Activated CD8-positive, alpha-beta memory T cell treated with anti-CD3 and anti-CD28 coated beads, Interleukin-2, amount 10 ng/mL, durations not matched to agents 7 days and 5 days (primary cell): ENCODE results near the gene PEX1. TPM values are rescaled to one million over a fixed set of nuclear protein-coding genes. Genes with fewer than 3 reads are reported as not detected.
"Not testable (repeated sequence)": the region's sequence is repeated elsewhere in the genome, so short reads cannot be mapped to it uniquely, and the experiment has no call there.

Experiments used
- ATAC-seq: fragments of 150-1000 bp; cut with Tn5 transposase; one replicate; pipeline ENCODE4 v1.10.0; 2021; ENCODE audit warnings: moderate library complexity
- CTCF ChIA-PET: fragments of 350-600 bp; sonication (Branson Sonifier 250); formaldehyde crosslinking; loops from one replicate; lab custom pipeline; 2021; ENCODE audit warnings: antibody characterized with exemption; lab: Charles Lee
- DNase-seq: peaks from one replicate; pipeline ENCODE4 v3.0.0-alpha.2; 2020
- H3K27ac Mint-ChIP-seq: one replicate; pipeline ENCODE4 v1.8.0; 2021; ENCODE audit warnings: mild to moderate bottlenecking, mixed read lengths
- H3K27me3 Mint-ChIP-seq: one replicate; pipeline ENCODE4 v1.8.0; 2021; ENCODE audit warnings: mixed read lengths
- H3K36me3 Mint-ChIP-seq: one replicate; pipeline ENCODE4 v1.8.0; 2021; ENCODE audit warnings: mild to moderate bottlenecking, mixed read lengths
- H3K4me1 Mint-ChIP-seq: one replicate; pipeline ENCODE4 v1.8.0; 2021; ENCODE audit warnings: mixed read lengths
- H3K4me3 Mint-ChIP-seq: one replicate; pipeline ENCODE4 v1.8.0; 2021; ENCODE audit warnings: mild to moderate bottlenecking, moderate library complexity, mixed read lengths
- H3K9me3 Mint-ChIP-seq: one replicate; pipeline ENCODE4 v1.8.0; 2022; ENCODE audit warnings: low read depth, mixed read lengths
- total RNA-seq, 2 experiments: library from RNA; stranded (reverse); gene quantifications; one replicate each; pipeline ENCODE4 v1.2.3, GENCODE V29; 2021

The PEX1 gene
- total RNA-seq, 2 experiments from 2014 or later, result 16.8 to 18.4 TPM

DNA sequence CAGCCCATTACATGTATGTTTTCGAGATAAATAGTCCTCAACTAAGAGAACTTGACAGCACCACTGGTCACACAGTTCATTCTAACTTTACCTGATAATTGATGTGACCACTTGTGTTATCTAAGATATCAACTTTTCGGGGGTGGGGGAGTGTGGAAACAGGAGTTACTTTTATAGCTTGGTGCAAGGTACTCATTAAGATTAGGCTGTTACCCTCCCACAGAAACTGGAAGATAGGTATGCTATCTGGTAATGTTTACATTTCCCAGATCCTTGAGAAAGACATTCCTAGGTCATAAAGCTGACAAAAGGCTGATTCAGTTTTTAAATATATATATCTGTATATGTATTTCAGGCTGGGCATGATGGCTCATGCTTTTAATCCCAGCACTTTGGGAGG lies 61.6 kb downstream of the PEX1 start:
- Mint-ChIP-seq H3K4me1 (peaks cover under 1% of the 10 kb centered on the region), H3K27ac (no peak overlapping the region), H3K9me3 (peaks cover 6% of the 10 kb centered on the region), H3K27me3 (no peaks in the 10 kb centered on the region), H3K36me3 (no peaks in the 10 kb centered on the region), H3K4me3 (no peak overlapping the region)
- ATAC-seq (no peak), DNase-seq (no peak)
- CTCF ChIA-PET, result interaction anchor here (1.3 kb wide), 1 partner anchor 18 kb away, joined by 4 read pairs; no protein-coding TSS in a partner anchor

DNA sequence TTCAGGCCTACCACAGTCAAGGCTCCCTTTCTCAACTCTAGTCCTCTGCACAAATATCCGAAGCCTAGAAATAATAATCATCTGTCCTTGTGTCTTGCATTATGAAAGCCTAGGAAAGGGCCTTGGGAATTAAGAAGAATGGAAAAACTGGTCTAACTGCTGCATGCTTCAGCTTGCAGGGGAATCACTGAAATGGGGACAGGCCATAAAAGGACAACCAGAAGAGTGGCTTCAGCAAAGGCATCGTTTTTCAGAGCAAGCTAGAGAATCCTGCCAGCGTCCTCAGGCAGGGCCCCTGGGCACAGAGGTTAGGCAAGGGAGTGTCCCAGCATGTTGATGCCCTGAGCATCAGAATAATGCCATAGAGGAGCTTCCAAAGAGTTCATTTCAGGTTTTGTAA lies 63.8 kb downstream of the PEX1 start:
- no peak overlapping the region for H3K27ac Mint-ChIP-seq
- CTCF ChIA-PET, result interaction anchor here (1.5 kb wide), 1 partner anchor 17 kb away, joined by 5 read pairs; the partner anchor contains the start of gene GATAD1
- H3K27me3 Mint-ChIP-seq, result no peaks in the 10 kb centered on the region
- ATAC-seq (no peak), DNase-seq (no peak)
- H3K9me3 Mint-ChIP-seq, result peaks cover 5% of the 10 kb centered on the region
- peaks cover 2% of the 10 kb centered on the region for H3K4me1 Mint-ChIP-seq
- H3K36me3 Mint-ChIP-seq, result no peaks in the 10 kb centered on the region
- H3K4me3 Mint-ChIP-seq, result no peak overlapping the region

DNA sequence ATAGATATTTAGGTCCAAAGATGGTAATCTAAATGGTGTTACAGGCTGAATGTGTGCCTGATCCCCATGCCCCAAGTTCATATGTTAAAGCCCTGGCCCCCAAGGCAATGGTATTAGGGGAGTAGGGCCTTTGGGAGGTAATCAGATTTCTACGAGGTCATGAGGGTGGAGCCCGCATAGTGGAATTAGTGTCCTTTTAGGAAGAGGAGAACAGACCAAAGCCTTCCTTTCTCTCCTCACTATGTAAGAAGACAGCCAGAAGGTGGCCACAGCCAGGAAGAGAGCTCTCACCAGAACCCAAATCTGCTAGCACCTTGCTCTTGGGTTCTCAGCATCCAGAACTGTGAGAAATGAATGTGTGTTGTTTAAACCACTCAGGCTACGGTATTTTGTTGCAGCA lies 65.8 kb downstream of the PEX1 start:
- Mint-ChIP-seq H3K9me3 (no peaks in the 10 kb centered on the region), H3K4me3 (no peak overlapping the region), H3K4me1 (peaks cover 2% of the 10 kb centered on the region), H3K27ac (no peak overlapping the region), H3K27me3 (no peaks in the 10 kb centered on the region), H3K36me3 (no peaks in the 10 kb centered on the region)
- CTCF ChIA-PET, result interaction anchor here (2.8 kb wide), 1 partner anchor 15 kb away, joined by 31 read pairs; the partner anchor contains the start of gene GATAD1
- no peak for ATAC-seq
- no peak for DNase-seq

DNA sequence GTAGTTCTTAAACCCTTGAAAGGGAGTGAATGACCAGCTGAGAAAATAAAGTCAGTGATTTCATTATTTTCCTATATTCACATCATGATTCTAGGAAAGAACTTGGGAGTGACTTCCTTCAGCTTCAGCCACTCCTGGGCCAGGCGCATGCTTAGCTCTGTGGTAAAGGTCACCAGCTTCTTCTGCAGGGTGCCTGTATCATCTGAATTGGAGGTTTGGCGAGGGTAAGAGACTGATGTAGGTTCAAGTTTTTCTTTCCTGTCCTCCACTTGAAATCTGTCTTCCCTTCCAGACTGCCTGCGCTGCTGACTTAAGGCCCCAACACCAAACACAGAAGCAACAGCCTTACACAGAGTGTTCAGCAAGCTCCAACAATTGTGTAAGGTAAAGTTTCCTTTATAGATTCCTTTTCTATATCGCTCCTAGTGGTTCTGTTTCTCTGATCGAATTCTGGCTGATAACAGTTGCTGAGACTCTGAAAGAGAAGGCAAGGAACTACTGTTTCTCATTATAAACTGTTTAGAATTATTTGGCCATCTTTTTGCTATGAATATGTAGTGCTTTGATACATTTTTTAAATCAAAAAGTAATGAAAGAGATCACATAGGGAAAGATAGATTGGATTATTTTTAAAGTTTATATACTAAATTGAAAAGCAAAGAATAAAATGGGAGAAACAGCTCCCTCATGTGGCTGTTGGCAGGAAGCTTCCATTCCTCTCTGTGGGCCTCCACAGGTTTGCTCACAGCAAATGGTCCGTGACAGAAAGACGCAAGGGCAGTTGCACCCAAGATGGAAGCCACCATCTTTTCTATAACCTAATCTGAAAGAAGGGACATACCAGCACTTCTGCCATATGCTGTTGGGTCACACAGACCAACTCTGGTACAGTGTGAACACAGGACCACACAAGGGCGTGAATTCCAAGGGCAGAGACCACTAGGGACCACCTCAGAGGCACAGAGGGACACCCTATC lies 67.0 kb downstream of the PEX1 start:
- Mint-ChIP-seq H3K4me3 (no peak overlapping the region), H3K36me3 (peaks cover 5% of the 10 kb centered on the region)

DNA sequence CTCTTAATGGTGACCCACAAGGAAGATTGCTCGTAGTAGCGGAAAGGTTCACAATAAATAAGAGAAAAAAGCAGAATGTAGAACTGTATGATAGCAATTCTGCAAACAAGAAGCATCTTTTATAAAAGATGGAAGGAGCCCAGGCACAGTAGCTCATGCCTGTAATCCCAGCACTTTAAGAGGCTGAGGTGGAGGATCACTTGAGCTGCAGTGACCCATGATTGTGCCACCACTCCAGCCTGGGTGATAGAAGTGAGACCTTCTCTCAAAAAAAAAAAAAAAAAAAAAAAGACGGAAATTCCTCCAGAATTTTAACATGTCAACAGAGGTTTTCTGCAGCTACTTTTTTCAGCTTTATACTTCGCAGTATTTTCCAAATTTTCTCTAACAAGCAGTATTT lies 67.8 kb downstream of the PEX1 start:
- Mint-ChIP-seq H3K36me3 (peaks cover 11% of the 10 kb centered on the region), H3K4me1 (peaks cover 2% of the 10 kb centered on the region), H3K27ac (no peak overlapping the region), H3K27me3 (no peaks in the 10 kb centered on the region), H3K4me3 (no peak overlapping the region), H3K9me3 (no peaks in the 10 kb centered on the region)
- DNase-seq (no peak), ATAC-seq (no peak)
- CTCF ChIA-PET, result interaction anchor here (1.2 to 2.8 kb wide), 7 partner anchors 10 to 580 kb away, joined by 3 to 31 read pairs (median 5); partner anchors contain the start of genes ERVW-1, GATAD1 and MTERF1

More for the DNA sequence above, 67.0 kb downstream of the PEX1 start:
- Mint-ChIP-seq H3K27ac (no peak overlapping the region), H3K4me1 (peaks cover 2% of the 10 kb centered on the region), H3K9me3 (no peaks in the 10 kb centered on the region), H3K27me3 (no peaks in the 10 kb centered on the region)
- CTCF ChIA-PET, result interaction anchor here (0.6 to 2.8 kb wide), 13 partner anchors 11 to 632 kb away, joined by 3 to 31 read pairs (median 4); partner anchors contain the start of genes ERVW-1, GATAD1, MTERF1 and PEX1
- peak; percentile 75 for ATAC-seq
- DNase-seq, result peak; percentile 47

DNA sequence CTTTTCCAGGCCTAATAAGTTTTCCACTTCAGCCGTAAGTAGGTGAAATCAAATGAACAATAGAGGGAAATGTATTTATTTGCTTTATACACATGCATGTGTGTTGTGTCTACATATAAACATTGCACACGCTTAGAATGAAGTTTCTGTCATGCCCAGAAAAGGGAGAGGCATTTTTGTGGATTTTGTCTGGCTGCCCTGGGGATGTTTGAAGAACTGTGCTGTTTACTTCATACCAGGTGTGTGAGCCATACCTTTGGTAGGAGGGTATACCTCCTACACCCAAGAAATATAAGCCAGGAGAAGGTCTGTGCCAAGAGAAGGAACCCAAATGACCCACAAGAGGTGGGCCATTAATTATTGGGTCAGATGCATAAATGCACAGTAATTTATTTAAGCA lies 68.2 kb downstream of the PEX1 start:
- CTCF ChIA-PET, result interaction anchor here (1.2 to 2.8 kb wide), 4 partner anchors 13 to 580 kb away, joined by 3 to 31 read pairs (median 4); partner anchors contain the start of genes GATAD1 and MTERF1
- no peaks in the 10 kb centered on the region for H3K9me3 Mint-ChIP-seq
- no peak overlapping the region for H3K27ac Mint-ChIP-seq
- peaks cover 11% of the 10 kb centered on the region for H3K36me3 Mint-ChIP-seq
- ATAC-seq (no peak), DNase-seq (no peak)
- H3K4me1 Mint-ChIP-seq, result peaks cover 2% of the 10 kb centered on the region
- H3K27me3 Mint-ChIP-seq, result no peaks in the 10 kb centered on the region
- H3K4me3 Mint-ChIP-seq, result no peak overlapping the region

DNA sequence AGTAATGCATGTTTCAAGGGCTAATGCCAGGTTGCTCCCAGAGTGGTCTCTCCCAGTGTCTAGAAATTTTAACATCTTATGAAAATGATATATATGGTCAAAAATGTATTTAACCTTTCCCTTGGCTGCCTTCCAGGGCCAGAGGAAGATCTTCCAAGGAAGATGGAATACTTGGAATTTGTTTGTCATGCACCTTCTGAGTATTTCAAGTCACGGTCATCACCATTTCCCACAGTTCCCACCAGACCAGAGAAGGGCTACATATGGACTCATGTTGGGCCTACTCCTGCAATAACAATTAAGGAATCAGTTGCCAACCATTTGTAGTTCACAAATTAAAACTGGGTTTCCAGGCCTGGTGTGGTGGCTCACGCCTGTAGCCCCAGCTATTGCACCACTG lies 72.1 kb downstream of the PEX1 start:
- ATAC-seq (no peak), DNase-seq (no peak)
- Mint-ChIP-seq H3K27me3 (no peaks in the 10 kb centered on the region), H3K4me1 (no peaks in the 10 kb centered on the region), H3K36me3 (peaks cover 29% of the 10 kb centered on the region), H3K27ac (no peak overlapping the region), H3K4me3 (no peak overlapping the region), H3K9me3 (no peaks in the 10 kb centered on the region)
- CTCF ChIA-PET, result interaction anchor here (0.6 kb wide), 1 partner anchor 9 kb away, joined by 3 read pairs; no protein-coding TSS in a partner anchor

DNA sequence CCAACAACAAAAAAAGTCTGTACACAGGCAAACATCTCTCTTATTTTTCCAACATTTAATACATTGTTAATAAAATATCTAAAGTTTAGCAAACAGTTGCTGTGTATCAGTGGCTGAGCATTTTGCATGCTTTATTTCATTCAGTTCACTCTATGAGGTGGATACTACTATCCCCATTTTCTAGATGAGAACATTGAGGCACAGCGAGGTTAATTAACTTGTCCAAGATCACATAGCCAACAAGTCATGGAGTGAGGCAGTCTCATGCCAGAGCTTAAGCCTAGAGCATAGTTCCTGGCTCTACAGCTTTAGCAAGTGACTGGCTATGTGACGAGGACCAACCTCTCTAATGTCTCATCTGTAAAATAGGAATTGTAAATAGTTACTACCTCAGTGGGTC lies 76.7 kb downstream of the PEX1 start:
- Mint-ChIP-seq H3K9me3 (no peaks in the 10 kb centered on the region), H3K27ac (no peak overlapping the region), H3K36me3 (peaks cover 40% of the 10 kb centered on the region), H3K27me3 (no peaks in the 10 kb centered on the region), H3K4me1 (peaks cover 9% of the 10 kb centered on the region), H3K4me3 (no peak overlapping the region)
- DNase-seq, result no peak
- CTCF ChIA-PET, result no interaction called here
- ATAC-seq, result no peak

DNA sequence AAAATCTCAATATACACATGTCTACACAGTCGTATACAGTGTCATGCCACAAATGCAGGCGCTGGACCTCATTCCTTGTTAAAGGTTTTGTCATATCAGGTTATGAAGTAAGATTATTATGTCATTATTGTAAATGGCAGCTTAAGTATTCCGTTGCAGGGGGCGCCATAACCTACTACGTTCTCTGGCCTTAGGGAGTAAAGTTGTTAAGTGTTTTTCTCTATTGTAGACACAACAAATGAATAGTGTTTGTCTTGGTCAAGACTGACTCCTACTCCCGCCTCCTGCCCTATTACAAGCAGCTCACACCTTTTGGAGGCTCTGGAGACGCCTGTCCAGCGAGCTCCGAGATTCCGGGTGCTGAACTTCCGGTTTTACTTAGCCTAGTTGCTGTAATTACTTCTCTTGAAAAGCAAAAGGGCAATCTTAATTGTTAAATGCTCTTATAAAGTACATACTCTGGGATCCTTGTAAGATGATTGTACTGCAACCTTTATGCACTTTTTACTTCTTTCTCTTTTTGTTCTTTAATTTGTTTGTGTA lies 80.0 kb downstream of the PEX1 start:
- peak overlapping the region; percentile 80 for H3K4me3 Mint-ChIP-seq
- peak overlapping the region; percentile 87 for H3K27ac Mint-ChIP-seq
- peaks cover 21% of the 10 kb centered on the region for H3K36me3 Mint-ChIP-seq
- no peaks in the 10 kb centered on the region for H3K27me3 Mint-ChIP-seq
- peaks cover 11% of the 10 kb centered on the region for H3K4me1 Mint-ChIP-seq
- H3K9me3 Mint-ChIP-seq, result no peaks in the 10 kb centered on the region
- ATAC-seq (peak; percentile 52), DNase-seq (peak; percentile 76)
- CTCF ChIA-PET, result interaction anchor here (0.8 to 4.8 kb wide), 29 partner anchors 8 to 783 kb away, joined by 3 to 109 read pairs (median 5); partner anchors contain the start of genes ANKIB1, CYP51A1, KRIT1 and LRRD1

DNA sequence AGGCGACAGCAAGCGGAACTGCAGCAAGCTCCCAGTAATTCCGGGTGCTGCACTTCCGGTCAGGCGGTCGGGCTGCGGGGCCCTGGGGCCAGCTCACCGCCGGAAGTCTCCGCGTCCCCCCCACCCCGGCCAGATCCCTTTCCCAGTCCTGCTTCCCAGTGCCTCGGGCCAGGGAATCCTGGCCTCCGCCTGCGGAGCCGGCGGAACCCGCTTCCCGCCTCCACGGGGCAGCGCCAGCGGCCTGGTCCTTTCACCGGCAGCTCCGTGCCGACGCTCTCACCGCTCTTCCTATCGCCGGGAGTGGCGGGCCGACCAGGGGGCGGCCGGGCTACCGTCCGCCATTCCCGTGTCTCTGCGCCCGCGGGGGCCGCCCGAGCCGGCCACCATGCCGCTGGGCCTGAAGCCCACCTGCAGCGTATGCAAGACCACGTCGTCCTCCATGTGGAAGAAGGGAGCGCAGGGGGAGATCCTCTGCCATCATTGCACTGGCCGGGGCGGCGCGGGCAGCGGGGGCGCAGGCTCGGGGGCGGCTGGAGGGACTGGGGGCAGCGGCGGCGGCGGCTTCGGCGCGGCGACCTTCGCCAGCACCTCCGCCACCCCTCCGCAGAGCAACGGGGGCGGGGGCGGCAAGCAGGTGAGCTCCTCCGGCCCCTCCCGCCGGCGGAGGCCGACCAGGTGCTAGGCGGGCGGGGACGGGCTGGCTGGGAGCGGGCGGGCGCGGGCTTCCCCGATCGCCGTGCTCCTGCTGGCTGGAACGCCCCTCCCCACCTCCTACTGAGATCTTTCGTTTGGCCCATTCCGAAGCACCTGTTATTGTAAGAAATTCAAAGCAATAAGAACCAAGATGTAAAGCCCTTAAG lies 80.7 kb downstream of the PEX1 start, which contains the start of gene GATAD1:
Gene GATAD1, plus strand, starts transcription at position 138 of the 860 bp plus-strand sequence. Its CDS starts 248 bp downstream, at position 386.
- peaks cover 19% of the 10 kb centered on the region for H3K36me3 Mint-ChIP-seq
- H3K9me3 Mint-ChIP-seq, result no peaks in the 10 kb centered on the region
- CTCF ChIA-PET, result interaction anchor here (0.8 to 4.8 kb wide), 41 partner anchors 8 to 784 kb away, joined by 3 to 109 read pairs (median 4); partner anchors contain the start of genes ANKIB1, CYP51A1, KRIT1 and LRRD1
- ATAC-seq (peak; percentile 85), DNase-seq (peak; percentile 89)
- peaks cover 11% of the 10 kb centered on the region for H3K4me1 Mint-ChIP-seq
- H3K27me3 Mint-ChIP-seq, result no peaks in the 10 kb centered on the region
- H3K27ac Mint-ChIP-seq, result peak within 1 kb of the TSS; percentile 88
- peak within 1 kb of the TSS; percentile 80 for H3K4me3 Mint-ChIP-seq

DNA sequence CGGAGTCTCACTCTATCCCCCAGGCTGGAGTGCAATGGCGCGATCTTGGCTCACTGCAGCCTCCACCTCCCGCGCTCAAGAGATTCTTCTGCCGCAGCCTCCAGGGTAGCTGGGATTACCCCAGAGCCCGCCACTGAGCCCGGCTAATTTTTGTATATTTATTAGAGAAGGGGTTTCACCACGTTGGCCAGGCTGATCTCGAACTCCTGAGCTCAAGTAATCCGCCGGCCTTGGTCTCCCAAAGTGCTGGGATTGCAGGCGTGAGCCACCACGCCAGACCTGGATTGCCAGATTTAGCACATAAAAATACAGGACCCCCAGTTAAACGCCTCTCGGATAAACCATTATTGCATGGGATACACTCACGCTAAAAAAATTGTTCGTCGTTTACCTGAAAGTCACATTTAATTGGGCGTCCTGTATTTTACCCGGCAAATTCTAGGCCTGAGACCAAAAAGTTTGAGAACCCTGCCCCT lies 81.4 kb downstream of the PEX1 start:
- peaks cover 13% of the 10 kb centered on the region for H3K36me3 Mint-ChIP-seq
- peak overlapping the region; percentile 80 for H3K4me3 Mint-ChIP-seq
- no peak for DNase-seq
- H3K9me3 Mint-ChIP-seq, result no peaks in the 10 kb centered on the region
- CTCF ChIA-PET, result interaction anchor here (0.8 to 4.8 kb wide), 31 partner anchors 8 to 785 kb away, joined by 3 to 109 read pairs (median 4); partner anchors contain the start of genes ANKIB1, KRIT1, LRRD1 and MTERF1
- H3K27ac Mint-ChIP-seq, result peak overlapping the region; percentile 88
- peaks cover 11% of the 10 kb centered on the region for H3K4me1 Mint-ChIP-seq
- ATAC-seq, result no peak
- no peaks in the 10 kb centered on the region for H3K27me3 Mint-ChIP-seq

DNA sequence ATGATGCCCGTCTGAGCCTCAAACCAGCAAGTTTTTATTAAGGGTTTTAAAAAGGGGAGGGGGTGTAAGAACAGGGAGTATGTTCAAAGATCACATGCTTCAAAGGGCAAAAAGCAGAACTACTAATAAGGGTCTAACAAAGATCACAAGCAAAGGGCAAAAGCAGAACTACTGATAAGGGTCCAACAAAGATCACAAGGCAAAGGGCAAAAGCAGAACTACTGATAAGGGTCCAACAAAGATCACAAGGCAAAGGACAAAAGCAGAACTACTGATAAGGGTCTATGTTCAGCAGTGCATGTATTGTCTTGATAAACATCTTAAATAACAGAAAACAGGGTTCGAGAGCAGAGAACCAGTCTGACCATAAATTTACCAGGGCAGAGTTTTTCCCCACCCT lies 85.6 kb downstream of the PEX1 start:
- H3K27ac Mint-ChIP-seq, DNase-seq, ATAC-seq, H3K27me3 Mint-ChIP-seq, H3K4me3 Mint-ChIP-seq, CTCF ChIA-PET, H3K36me3 Mint-ChIP-seq, H3K9me3 Mint-ChIP-seq, H3K4me1 Mint-ChIP-seq: not testable (repeated sequence)
